ENCODE results near the gene STARD9.

STARD9 gene

GRCh38 chr15:42628761-42629160, 53.4 kb downstream of the STARD9 start:
- peaks cover 18% of the 10 kb centered on the region for H3K79me1 ChIP-seq (replicated peaks; ENCODE audit: low read length, poor library complexity, severe bottlenecking)
- H3K4me2 ChIP-seq (ENCODE audit: low read length, poor library complexity, severe bottlenecking), result no peak overlapping the region
- WGBS, result 99% methylated on average over 4 of the region's 4 CpGs
- no peak overlapping the region for H2BK12ac ChIP-seq (ENCODE audit: low read length in 2 of 2)
- H4K8ac ChIP-seq (ENCODE audit: low read length), result no peak overlapping the region
- H3K4ac ChIP-seq (ENCODE audit: low read depth in 1 of 2, low read length in 2 of 2), result no peak overlapping the region
- H4K91ac ChIP-seq (ENCODE audit: low read length), result no peak overlapping the region
- H3K27me3 ChIP-seq (ENCODE audit: control insufficient read depth in 1 of 2, insufficient read depth in 1 of 2, low read length in 2 of 2), result no peaks in the 10 kb centered on the region
- no peak overlapping the region for H3K14ac ChIP-seq (ENCODE audit: low read length in 2 of 2)
- no peak overlapping the region for H3K9ac ChIP-seq (ENCODE audit: low read length)
- H3K4me1 ChIP-seq (ENCODE audit: control insufficient read depth, insufficient read depth, low read depth, low read length), result no peaks in the 10 kb centered on the region
- no peak overlapping the region for H3K23ac ChIP-seq (ENCODE audit: low read length in 2 of 2)
- no peak overlapping the region for H3K4me3 ChIP-seq (ENCODE audit: insufficient read depth in 1 of 2, low read depth in 1 of 2, low read length in 2 of 2)
- H2AFZ ChIP-seq (ENCODE audit: low read depth, low read length), result no peak overlapping the region
- H2BK120ac ChIP-seq (ENCODE audit: low read depth, low read length), result no peak overlapping the region
- H2AK5ac ChIP-seq (ENCODE audit: low read length, severe bottlenecking), result no peak overlapping the region
- H2BK15ac ChIP-seq (ENCODE audit: low read depth, poor library complexity, severe bottlenecking), result no peak overlapping the region
- no peak overlapping the region for H3K18ac ChIP-seq (ENCODE audit: low read depth in 1 of 2, low read length in 2 of 2)
- no peak overlapping the region for H3K27ac ChIP-seq (ENCODE audit: low read length, poor library complexity, severe bottlenecking)
- H3K36me3 ChIP-seq (ENCODE audit: control insufficient read depth in 1 of 2, insufficient read depth in 2 of 2, low read depth in 1 of 2, low read length in 2 of 2), result peaks cover 0 to 7% of the 10 kb centered on the region in 2 experiments
- DNase-seq, result no peak
- no peak overlapping the region for H2BK5ac ChIP-seq (ENCODE audit: low read depth, low read length, poor library complexity, severe bottlenecking)
- H3K9me3 ChIP-seq (ENCODE audit: control insufficient read depth, low read length), result no peaks in the 10 kb centered on the region

GRCh38 chr15:42632105-42632675, 56.8 kb downstream of the STARD9 start:
- Histone ChIP-seq H3K27ac (ENCODE audit: low read length, poor library complexity, severe bottlenecking) (no peak overlapping the region), H3K4ac (ENCODE audit: low read depth in 1 of 2, low read length in 2 of 2) (no peak overlapping the region), H2BK12ac (ENCODE audit: low read length in 2 of 2) (no peak overlapping the region), H3K36me3 (ENCODE audit: control insufficient read depth in 1 of 2, insufficient read depth in 2 of 2, low read depth in 1 of 2, low read length in 2 of 2) (peaks cover 0 to 12% of the 10 kb centered on the region in 2 experiments), H4K8ac (ENCODE audit: low read length) (no peak overlapping the region), H3K9ac (ENCODE audit: low read length) (no peak overlapping the region), H3K4me2 (ENCODE audit: low read length, poor library complexity, severe bottlenecking) (no peak overlapping the region), H2AFZ (ENCODE audit: low read depth, low read length) (no peak overlapping the region), H3K27me3 (ENCODE audit: control insufficient read depth in 1 of 2, insufficient read depth in 1 of 2, low read length in 2 of 2) (no peaks in the 10 kb centered on the region), H3K4me3 (ENCODE audit: insufficient read depth in 1 of 2, low read depth in 1 of 2, low read length in 2 of 2) (no peak overlapping the region), H3K79me1 (replicated peaks; ENCODE audit: low read length, poor library complexity, severe bottlenecking) (peaks cover 20% of the 10 kb centered on the region), H4K91ac (ENCODE audit: low read length) (no peak overlapping the region), H2BK15ac (ENCODE audit: low read depth, poor library complexity, severe bottlenecking) (no peak overlapping the region), H3K18ac (ENCODE audit: low read depth in 1 of 2, low read length in 2 of 2) (no peak overlapping the region), H3K23ac (ENCODE audit: low read length in 2 of 2) (no peak overlapping the region), H2AK5ac (ENCODE audit: low read length, severe bottlenecking) (no peak overlapping the region), H3K14ac (ENCODE audit: low read length in 2 of 2) (no peak overlapping the region), H3K4me1 (ENCODE audit: control insufficient read depth, insufficient read depth, low read depth, low read length) (no peaks in the 10 kb centered on the region), H3K9me3 (ENCODE audit: control insufficient read depth, low read length) (no peaks in the 10 kb centered on the region), H2BK120ac (ENCODE audit: low read depth, low read length) (no peak overlapping the region), H2BK5ac (ENCODE audit: low read depth, low read length, poor library complexity, severe bottlenecking) (no peak overlapping the region)
- 92% methylated on average over 1 of the region's 1 CpG for WGBS
- no peak for DNase-seq

GRCh38 chr15:42640109-42640508, 64.7 kb downstream of the STARD9 start:
- Histone ChIP-seq H2BK15ac (ENCODE audit: low read depth, poor library complexity, severe bottlenecking) (no peak overlapping the region), H2AK5ac (ENCODE audit: low read length, severe bottlenecking) (no peak overlapping the region), H3K27me3 (ENCODE audit: control insufficient read depth in 1 of 2, insufficient read depth in 1 of 2, low read length in 2 of 2) (no peaks in the 10 kb centered on the region), H3K4ac (ENCODE audit: low read depth in 1 of 2, low read length in 2 of 2) (no peak overlapping the region), H3K9me3 (ENCODE audit: control insufficient read depth, low read length) (no peaks in the 10 kb centered on the region), H3K36me3 (ENCODE audit: control insufficient read depth in 1 of 2, insufficient read depth in 2 of 2, low read depth in 1 of 2, low read length in 2 of 2) (peaks cover 15 to 35% of the 10 kb centered on the region in 2 experiments), H3K9ac (ENCODE audit: low read length) (no peak overlapping the region), H2BK12ac (ENCODE audit: low read length in 2 of 2) (no peak overlapping the region), H3K27ac (ENCODE audit: low read length, poor library complexity, severe bottlenecking) (no peak overlapping the region), H3K4me1 (ENCODE audit: control insufficient read depth, insufficient read depth, low read depth, low read length) (no peaks in the 10 kb centered on the region), H4K91ac (ENCODE audit: low read length) (no peak overlapping the region), H3K4me3 (ENCODE audit: insufficient read depth in 1 of 2, low read depth in 1 of 2, low read length in 2 of 2) (no peak overlapping the region), H3K23ac (ENCODE audit: low read length in 2 of 2) (no peak overlapping the region), H2BK120ac (ENCODE audit: low read depth, low read length) (no peak overlapping the region), H2BK5ac (ENCODE audit: low read depth, low read length, poor library complexity, severe bottlenecking) (no peak overlapping the region), H3K14ac (ENCODE audit: low read length in 2 of 2) (no peak overlapping the region), H3K79me1 (replicated peaks; ENCODE audit: low read length, poor library complexity, severe bottlenecking) (peaks cover 2% of the 10 kb centered on the region), H3K4me2 (ENCODE audit: low read length, poor library complexity, severe bottlenecking) (no peak overlapping the region), H4K8ac (ENCODE audit: low read length) (no peak overlapping the region), H2AFZ (ENCODE audit: low read depth, low read length) (no peak overlapping the region), H3K18ac (ENCODE audit: low read depth in 1 of 2, low read length in 2 of 2) (no peak overlapping the region)
- no peak for DNase-seq
- WGBS, result 100% methylated on average over 4 of the region's 4 CpGs

GRCh38 chr15:42650208-42651066, 75.0 kb downstream of the STARD9 start:
- H3K27ac ChIP-seq (ENCODE audit: low read length, poor library complexity, severe bottlenecking), result no peak overlapping the region
- H4K91ac ChIP-seq (ENCODE audit: low read length), result no peak overlapping the region
- no peak overlapping the region for H3K4ac ChIP-seq (ENCODE audit: low read depth in 1 of 2, low read length in 2 of 2)
- no peak overlapping the region for H3K4me3 ChIP-seq (ENCODE audit: insufficient read depth in 1 of 2, low read depth in 1 of 2, low read length in 2 of 2)
- H4K8ac ChIP-seq (ENCODE audit: low read length), result no peak overlapping the region
- H2BK5ac ChIP-seq (ENCODE audit: low read depth, low read length, poor library complexity, severe bottlenecking), result no peak overlapping the region
- no peak overlapping the region for H2BK12ac ChIP-seq (ENCODE audit: low read length in 2 of 2)
- no peak overlapping the region for H2BK15ac ChIP-seq (ENCODE audit: low read depth, poor library complexity, severe bottlenecking)
- DNase-seq, result peak; percentile 77
- H3K23ac ChIP-seq (ENCODE audit: low read length in 2 of 2), result no peak overlapping the region
- peaks cover 1% of the 10 kb centered on the region for H3K79me1 ChIP-seq (replicated peaks; ENCODE audit: low read length, poor library complexity, severe bottlenecking)
- peak overlapping the region; percentile 16 for H3K9ac ChIP-seq (ENCODE audit: low read length)
- H3K18ac ChIP-seq (ENCODE audit: low read depth in 1 of 2, low read length in 2 of 2), result no peak overlapping the region
- no peak overlapping the region for H2AFZ ChIP-seq (ENCODE audit: low read depth, low read length)
- no peak overlapping the region for H3K4me2 ChIP-seq (ENCODE audit: low read length, poor library complexity, severe bottlenecking)
- no peak overlapping the region for H2BK120ac ChIP-seq (ENCODE audit: low read depth, low read length)
- no peaks in the 10 kb centered on the region for H3K9me3 ChIP-seq (ENCODE audit: control insufficient read depth, low read length)
- no peak overlapping the region for H2AK5ac ChIP-seq (ENCODE audit: low read length, severe bottlenecking)
- H3K14ac ChIP-seq (ENCODE audit: low read length in 2 of 2), result no peak overlapping the region
- WGBS, result 50% methylated on average over 2 of the region's 5 CpGs
- no peaks in the 10 kb centered on the region for H3K4me1 ChIP-seq (ENCODE audit: control insufficient read depth, insufficient read depth, low read depth, low read length)
- peaks cover 5 to 30% of the 10 kb centered on the region in 2 experiments for H3K36me3 ChIP-seq (ENCODE audit: control insufficient read depth in 1 of 2, insufficient read depth in 2 of 2, low read depth in 1 of 2, low read length in 2 of 2)
- no peaks in the 10 kb centered on the region for H3K27me3 ChIP-seq (ENCODE audit: control insufficient read depth in 1 of 2, insufficient read depth in 1 of 2, low read length in 2 of 2)
